Osteocyte (in vitro differentiated cells): ENCODE results near the gene SPSB3. TPM values are rescaled to one million over a fixed set of nuclear protein-coding genes. Genes with fewer than 3 reads are reported as not detected.

Experiments used
- DNase-seq: peaks from one replicate; pipeline ENCODE4 v3.0.0; 2021; ENCODE audit warnings: mixed read lengths; ENCODE audit not compliant: unreplicated experiment; ENCODE audit errors: extremely low spot score
- H3K27ac Mint-ChIP-seq: one replicate; pipeline ENCODE4 v1.8.0; 2021; ENCODE audit warnings: mild to moderate bottlenecking, mixed read lengths; ENCODE audit not compliant: unreplicated experiment
- H3K27me3 Mint-ChIP-seq: one replicate; pipeline ENCODE4 v1.8.0; 2021; ENCODE audit warnings: mixed read lengths; ENCODE audit not compliant: unreplicated experiment
- H3K36me3 Mint-ChIP-seq: one replicate; pipeline ENCODE4 v1.8.0; 2021; ENCODE audit warnings: mixed read lengths; ENCODE audit not compliant: unreplicated experiment
- H3K4me1 Mint-ChIP-seq: one replicate; pipeline ENCODE4 v1.8.0; 2021; ENCODE audit warnings: mixed read lengths; ENCODE audit not compliant: unreplicated experiment
- H3K4me3 Mint-ChIP-seq: one replicate; pipeline ENCODE4 v1.8.0; 2021; ENCODE audit warnings: mild to moderate bottlenecking, moderate library complexity, mixed read lengths; ENCODE audit not compliant: unreplicated experiment
- H3K9me3 Mint-ChIP-seq: one replicate; pipeline ENCODE4 v1.8.0; 2021; ENCODE audit warnings: mixed read lengths; ENCODE audit not compliant: unreplicated experiment
- total RNA-seq: library from RNA; stranded (reverse); gene quantifications from 2 replicates; pipeline ENCODE4 v1.2.1, GENCODE V29; 2021
- TF ChIP-seq, protein P1 (sequence below): fragments of 200-600 bp; sonication (generic); IDR thresholded peaks from 2 replicates; pipeline ENCODE4 v1.5.0; 2021; ENCODE audit warnings: antibody characterized with exemption, mild to moderate bottlenecking, moderate library complexity

The SPSB3 gene
- total RNA-seq, 1 donor from 2014 or later = 53.4 TPM

DNA sequence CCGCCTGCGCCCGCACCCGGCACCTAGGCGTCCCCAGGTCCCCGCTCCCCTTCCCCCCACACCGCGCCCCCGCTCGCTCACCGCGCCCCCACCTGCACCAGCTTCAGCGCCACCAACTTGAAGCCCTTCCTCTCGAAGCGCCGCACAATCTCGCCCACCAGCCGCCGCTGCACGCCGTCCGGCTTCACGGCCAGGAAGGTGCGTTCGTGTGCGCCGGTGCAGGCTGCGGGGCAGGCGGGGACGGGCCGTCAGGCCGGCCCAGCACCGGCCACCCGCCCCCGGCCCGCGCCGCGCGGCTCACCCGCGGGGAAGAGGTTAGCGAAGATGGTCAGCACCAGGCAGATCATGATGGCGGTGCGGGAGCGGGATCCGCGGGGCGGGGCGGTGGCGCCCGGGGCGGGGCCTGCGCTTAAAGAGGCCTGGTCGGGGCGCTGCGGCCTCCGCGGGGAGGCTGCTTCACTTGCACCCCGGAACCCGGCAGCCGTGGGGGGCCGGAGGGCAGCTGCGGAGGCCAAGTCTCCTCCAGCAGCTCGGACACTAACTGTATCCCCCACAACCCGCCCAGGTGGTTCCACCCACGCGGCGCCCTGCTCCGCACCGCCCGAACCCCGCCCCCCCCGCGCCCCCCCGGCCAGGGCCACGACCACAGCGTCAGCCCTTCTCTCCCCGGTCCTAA is 11.0 kb downstream of the SPSB3 start, which contains the start of gene NME3:
NME3 (minus strand) TSS at position 356 of the 676 bp plus-strand sequence; CDS start at position 347, 9 bp downstream.
- TF ChIP-seq, protein P1, sequence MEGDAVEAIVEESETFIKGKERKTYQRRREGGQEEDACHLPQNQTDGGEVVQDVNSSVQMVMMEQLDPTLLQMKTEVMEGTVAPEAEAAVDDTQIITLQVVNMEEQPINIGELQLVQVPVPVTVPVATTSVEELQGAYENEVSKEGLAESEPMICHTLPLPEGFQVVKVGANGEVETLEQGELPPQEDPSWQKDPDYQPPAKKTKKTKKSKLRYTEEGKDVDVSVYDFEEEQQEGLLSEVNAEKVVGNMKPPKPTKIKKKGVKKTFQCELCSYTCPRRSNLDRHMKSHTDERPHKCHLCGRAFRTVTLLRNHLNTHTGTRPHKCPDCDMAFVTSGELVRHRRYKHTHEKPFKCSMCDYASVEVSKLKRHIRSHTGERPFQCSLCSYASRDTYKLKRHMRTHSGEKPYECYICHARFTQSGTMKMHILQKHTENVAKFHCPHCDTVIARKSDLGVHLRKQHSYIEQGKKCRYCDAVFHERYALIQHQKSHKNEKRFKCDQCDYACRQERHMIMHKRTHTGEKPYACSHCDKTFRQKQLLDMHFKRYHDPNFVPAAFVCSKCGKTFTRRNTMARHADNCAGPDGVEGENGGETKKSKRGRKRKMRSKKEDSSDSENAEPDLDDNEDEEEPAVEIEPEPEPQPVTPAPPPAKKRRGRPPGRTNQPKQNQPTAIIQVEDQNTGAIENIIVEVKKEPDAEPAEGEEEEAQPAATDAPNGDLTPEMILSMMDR = no peak
- H3K4me3 Mint-ChIP-seq = peak within 1 kb of the TSS; percentile 91
- peaks cover 20% of the 10 kb centered on the region for H3K4me1 Mint-ChIP-seq
- no peaks in the 10 kb centered on the region for H3K9me3 Mint-ChIP-seq
- H3K36me3 Mint-ChIP-seq = peaks cover 5% of the 10 kb centered on the region
- no peak for DNase-seq
- peak within 1 kb of the TSS; percentile 83 for H3K27ac Mint-ChIP-seq
- H3K27me3 Mint-ChIP-seq = no peaks in the 10 kb centered on the region

DNA sequence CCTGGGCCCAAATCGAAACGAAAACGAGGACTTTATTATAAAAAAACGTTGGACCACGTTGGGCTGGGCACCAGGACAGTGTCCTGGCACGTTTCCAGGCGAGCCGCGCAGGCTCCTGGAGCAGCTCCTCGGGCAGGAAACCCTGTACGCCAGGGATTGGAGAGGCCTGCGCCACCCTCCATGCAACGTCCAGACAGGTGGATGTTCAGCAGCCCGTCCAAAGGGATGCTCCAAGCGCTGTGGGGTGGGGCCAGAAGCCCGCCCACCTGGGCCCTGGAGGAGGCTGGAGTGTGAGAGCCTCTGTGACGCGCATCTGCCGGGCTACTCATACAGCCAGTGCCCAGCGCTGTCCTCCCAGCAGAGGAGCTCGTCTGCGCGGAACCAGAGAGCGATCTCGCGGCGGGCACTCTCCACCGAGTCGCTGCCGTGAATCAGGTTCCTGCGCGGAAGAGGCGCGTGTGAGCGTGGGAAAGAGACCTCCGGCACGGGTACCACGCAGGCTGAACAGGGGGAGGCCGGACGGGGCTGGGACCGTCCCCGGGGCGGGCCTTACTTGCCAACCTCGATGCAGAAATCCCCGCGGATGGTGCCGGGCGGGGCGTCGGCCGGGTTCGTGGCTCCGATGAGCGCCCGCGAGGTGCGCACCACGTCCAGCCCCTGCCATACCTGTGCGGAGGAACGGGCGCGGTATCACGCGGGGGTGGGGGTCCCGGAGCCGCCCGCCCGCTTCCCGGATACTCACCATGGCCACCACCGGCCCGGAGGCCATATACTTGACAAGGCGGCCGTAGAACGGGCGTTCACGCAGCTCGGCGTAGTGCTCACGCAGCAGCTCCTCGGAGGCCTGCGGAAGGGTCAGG is 11.8 kb downstream of the SPSB3 start:
- Mint-ChIP-seq H3K4me3 (peak overlapping the region; percentile 66), H3K27ac (no peak overlapping the region), H3K27me3 (no peaks in the 10 kb centered on the region), H3K36me3 (peaks cover 5% of the 10 kb centered on the region), H3K4me1 (peaks cover 20% of the 10 kb centered on the region), H3K9me3 (no peaks in the 10 kb centered on the region)
- DNase-seq = no peak
- TF ChIP-seq, protein P1 = no peak

DNA sequence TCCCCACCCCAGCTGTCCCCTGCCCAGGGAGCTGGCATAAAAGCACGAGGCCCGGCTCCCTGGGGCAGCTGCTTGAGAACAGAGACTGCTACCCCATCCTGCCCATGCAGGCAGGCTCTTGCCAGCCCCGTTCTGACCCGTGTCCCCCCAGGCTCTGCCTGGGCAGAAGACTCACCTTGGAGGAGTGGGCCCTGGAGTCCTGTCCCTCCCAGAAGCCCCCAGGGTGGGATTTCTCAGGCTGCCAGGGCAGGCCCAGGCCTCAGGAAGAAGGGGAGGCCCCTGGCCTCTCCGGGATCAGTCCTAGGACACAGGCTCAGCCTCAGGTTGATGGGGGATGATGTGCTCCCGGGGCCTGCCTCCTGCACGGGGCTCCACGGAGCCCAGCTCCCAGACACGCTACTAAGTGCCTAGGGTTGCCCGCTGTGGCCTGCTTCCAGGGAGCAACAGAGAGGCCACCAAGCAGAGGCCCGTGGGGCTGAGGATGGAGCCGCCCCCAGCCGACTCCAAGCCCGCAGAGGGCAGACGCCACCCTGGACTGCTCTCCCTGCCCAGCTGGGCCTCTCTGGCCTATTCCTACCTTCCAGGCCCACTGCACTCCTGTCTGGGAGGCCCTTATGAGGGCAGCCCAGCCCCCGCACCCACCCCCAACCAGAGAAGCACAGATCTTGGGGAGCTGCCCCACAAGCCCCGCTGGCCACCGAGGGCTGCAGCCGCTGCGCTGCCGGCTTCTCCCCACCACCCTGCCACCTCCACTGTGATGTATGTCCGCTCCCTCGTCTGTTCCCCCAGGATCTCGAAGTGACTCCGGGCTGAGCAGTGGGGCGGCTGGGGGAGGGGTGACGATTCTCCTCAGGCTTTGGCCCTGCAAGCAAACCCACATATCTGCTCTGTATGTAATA is 12.7 kb downstream of the SPSB3 start:
- TF ChIP-seq, protein P1 = no peak
- H3K4me1 Mint-ChIP-seq = peaks cover 16% of the 10 kb centered on the region

DNA sequence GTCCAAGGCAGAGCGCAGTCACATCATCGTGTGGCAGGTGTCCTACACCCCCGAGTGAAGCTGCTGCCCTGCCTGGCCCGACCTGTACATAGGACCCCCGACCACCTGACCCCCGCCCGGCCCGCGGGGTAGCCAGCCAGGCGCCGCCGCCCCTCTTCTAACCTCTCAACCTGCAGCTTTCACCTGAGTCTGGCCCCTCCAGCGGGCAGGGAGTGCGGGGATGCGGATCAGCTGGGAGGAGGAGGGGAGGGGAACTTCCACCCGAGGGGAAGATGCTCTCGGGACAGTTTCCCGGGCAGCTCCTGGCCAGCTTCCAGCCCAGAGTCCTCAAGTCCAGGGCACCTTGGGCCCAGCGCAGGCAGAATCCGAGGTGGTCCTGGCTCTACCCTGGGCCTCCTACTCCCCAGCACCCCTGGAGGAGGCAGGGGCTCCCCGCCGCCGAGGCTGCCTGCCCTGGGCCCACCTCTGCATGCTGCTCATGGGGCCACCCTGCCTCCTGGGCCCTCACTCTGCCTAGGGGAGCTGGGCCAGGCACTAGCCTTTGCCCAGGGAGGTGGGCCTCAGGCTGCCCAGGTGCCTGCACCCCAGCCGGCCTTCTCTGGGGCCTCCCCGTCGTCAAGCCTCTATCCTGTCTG is 13.5 kb downstream of the SPSB3 start:
- Mint-ChIP-seq H3K27me3 (no peaks in the 10 kb centered on the region), H3K9me3 (no peaks in the 10 kb centered on the region), H3K4me3 (no peak overlapping the region), H3K36me3 (peaks cover 5% of the 10 kb centered on the region), H3K4me1 (peaks cover 13% of the 10 kb centered on the region), H3K27ac (no peak overlapping the region)
- TF ChIP-seq, protein P1 = no peak
- DNase-seq = no peak

More for the DNA sequence above, 12.7 kb downstream of the SPSB3 start:
- Mint-ChIP-seq H3K27me3 (no peaks in the 10 kb centered on the region), H3K36me3 (peaks cover 5% of the 10 kb centered on the region), H3K4me3 (peak overlapping the region; percentile 52), H3K27ac (no peak overlapping the region), H3K9me3 (no peaks in the 10 kb centered on the region)
- DNase-seq = no peak
